Small intestine (tissue), 4 donors: ENCODE measurements around the gene GOLGA8F. TPM values are rescaled to one million over a fixed set of nuclear protein-coding genes. Genes with fewer than 3 reads are reported as not detected.

Experiments used
- polyA plus RNA-seq, 4 donors: library from polyadenylated mRNA; stranded (reverse) in 3 of 4; unstranded in 1 of 4; fragments of 200-250 nt in 3 of 4; fragments of 120-200 nt in 1 of 4; gene quantifications; one replicate each; pipeline versions ENCODE4 v1.2.1 to v1.2.3, GENCODE V29; 2013
- donor health status: healthy with polysubstance abuse.
- donor health status: Bipolar disorder and iron deficiency.
- donor health status: healthy.

Gene GOLGA8F
- polyA plus RNA-seq, 4 donors: not detected

Other genes starting within 250 kb of the GOLGA8F start
- gene HERC2, start 56.5 kb upstream of the GOLGA8F start, polyA plus RNA-seq: 10 to 100 TPM; 23.2 to 45.6 (median 26.9) TPM
- not detected for gene GOLGA6L24, start 20.6 kb upstream of the GOLGA8F start, polyA plus RNA-seq
- gene GOLGA8G, start 154.3 kb downstream of the GOLGA8F start, polyA plus RNA-seq: not detected
- not detected for gene GOLGA6L25, start 174.9 kb downstream of the GOLGA8F start, polyA plus RNA-seq